Gastroesophageal sphincter (tissue), 3 donors: ENCODE data around the gene TMEM223.

Experiments
- POLR2A ChIP-seq, 2 donors: fragments of 450-650 bp; IDR thresholded peaks; one replicate each; pipeline ENCODE4 v1.6.1; 2017; ENCODE audit warnings: antibody characterized with exemption in 2 of 2, mild to moderate bottlenecking in 2 of 2, moderate library complexity in 1 of 2
- TF ChIP-seq, protein P1 (sequence below), 4 experiments: fragments of 200-600 bp in 2 of 4; fragments of 450-650 bp in 2 of 4; sonication (generic) in 1 of 4; IDR thresholded peaks; one replicate each; pipeline ENCODE4 v1.5.1; 2017 to 2019; ENCODE audit warnings: antibody characterized with exemption in 4 of 4, mild to moderate bottlenecking in 2 of 4, moderate library complexity in 2 of 4

DNA sequence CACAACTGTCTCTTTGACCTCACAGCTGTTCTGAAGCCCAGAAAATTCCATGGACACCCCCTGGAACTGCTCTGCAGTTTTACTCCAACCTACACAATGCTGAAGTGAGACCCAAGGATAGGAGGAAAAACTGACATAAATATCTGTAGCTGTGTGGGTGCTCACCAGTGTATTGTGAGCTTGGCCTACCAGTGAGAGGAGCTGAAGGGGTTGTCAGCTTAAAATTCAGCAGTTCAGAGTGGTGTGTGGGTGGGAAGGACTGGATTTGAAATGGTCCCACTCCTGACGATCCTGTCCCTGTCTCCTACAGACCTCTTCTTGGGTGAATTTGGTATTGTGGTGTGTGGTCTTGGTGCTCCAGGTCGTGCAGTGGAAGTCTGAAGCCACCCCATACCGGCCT is 2.2 kb downstream of the TMEM223 start:
- TF ChIP-seq, protein P1, sequence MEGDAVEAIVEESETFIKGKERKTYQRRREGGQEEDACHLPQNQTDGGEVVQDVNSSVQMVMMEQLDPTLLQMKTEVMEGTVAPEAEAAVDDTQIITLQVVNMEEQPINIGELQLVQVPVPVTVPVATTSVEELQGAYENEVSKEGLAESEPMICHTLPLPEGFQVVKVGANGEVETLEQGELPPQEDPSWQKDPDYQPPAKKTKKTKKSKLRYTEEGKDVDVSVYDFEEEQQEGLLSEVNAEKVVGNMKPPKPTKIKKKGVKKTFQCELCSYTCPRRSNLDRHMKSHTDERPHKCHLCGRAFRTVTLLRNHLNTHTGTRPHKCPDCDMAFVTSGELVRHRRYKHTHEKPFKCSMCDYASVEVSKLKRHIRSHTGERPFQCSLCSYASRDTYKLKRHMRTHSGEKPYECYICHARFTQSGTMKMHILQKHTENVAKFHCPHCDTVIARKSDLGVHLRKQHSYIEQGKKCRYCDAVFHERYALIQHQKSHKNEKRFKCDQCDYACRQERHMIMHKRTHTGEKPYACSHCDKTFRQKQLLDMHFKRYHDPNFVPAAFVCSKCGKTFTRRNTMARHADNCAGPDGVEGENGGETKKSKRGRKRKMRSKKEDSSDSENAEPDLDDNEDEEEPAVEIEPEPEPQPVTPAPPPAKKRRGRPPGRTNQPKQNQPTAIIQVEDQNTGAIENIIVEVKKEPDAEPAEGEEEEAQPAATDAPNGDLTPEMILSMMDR (IDR thresholded peaks at IDR 0.05) = no peak
- no peak for TF ChIP-seq POLR2A (IDR thresholded peaks at IDR 0.05)
